Suprapubic skin (tissue), 4 donors: ENCODE measurements around the gene CPT1C.

Source experiments
- CTCF ChIP-seq, 2 donors: fragments of 200-600 bp in 1 of 2; fragments of 450-650 bp in 1 of 2; sonication (generic) in 1 of 2; IDR thresholded peaks; one replicate each; pipeline ENCODE4 v1.5.1; 2016 to 2019; ENCODE audit warnings: antibody characterized with exemption in 2 of 2, mild to moderate bottlenecking in 1 of 2, moderate library complexity in 1 of 2
- EP300 ChIP-seq: sonication (generic); formaldehyde crosslinking; IDR thresholded peaks from one replicate; pipeline ENCODE4 v1.6.1; 2017; ENCODE audit warnings: antibody characterized with exemption
- POLR2A ChIP-seq, 2 donors: fragments of 450-650 bp; IDR thresholded peaks; one replicate each; pipeline ENCODE4 v1.6.1; 2017; ENCODE audit warnings: antibody characterized with exemption in 2 of 2, mild to moderate bottlenecking in 2 of 2, moderate library complexity in 2 of 2
- POLR2AphosphoS5 ChIP-seq, 3 donors: sonication (generic); formaldehyde crosslinking; IDR thresholded peaks; one replicate each; pipeline ENCODE4 v1.6.1; 2017; ENCODE audit warnings: antibody characterized with exemption in 3 of 3

DNA sequence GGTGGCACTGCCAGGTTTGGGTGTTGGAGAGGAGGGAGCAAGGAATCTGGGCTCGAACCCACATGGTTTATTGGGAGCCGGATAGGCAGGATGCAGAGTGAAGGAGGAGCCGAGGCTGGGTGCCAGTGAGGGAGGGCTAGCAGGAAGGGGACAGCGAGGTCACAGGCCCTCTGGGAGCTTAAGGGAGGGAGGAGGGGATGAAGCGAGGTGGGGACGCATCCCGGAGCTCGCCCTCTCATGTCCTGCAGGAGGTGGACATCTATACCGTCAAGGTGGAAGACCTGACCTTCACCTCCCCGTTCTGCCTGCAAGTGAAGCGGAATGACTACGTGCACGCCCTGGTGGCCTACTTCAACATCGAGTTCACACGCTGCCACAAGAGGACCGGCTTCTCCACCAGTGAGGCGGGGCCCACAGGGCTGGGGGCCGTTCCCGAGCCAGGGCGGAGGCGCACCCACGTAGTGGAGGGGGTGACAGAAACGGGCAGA, 5.0 kb upstream of the CPT1C start:
- no peak for TF ChIP-seq POLR2A (IDR thresholded peaks at IDR 0.05)
- TF ChIP-seq POLR2AphosphoS5 (IDR thresholded peaks at IDR 0.05), result no peak
- TF ChIP-seq EP300, result no peak
- TF ChIP-seq CTCF (IDR thresholded peaks at IDR 0.05), result no peak
